Embryonic facial prominence (tissue), 1 donor: ENCODE results near the gene ACTL8.

ENCODE experiments used
- DNase-seq: peaks from one replicate; pipeline ENCODE4 v3.0.0-alpha.2; 2016; ENCODE audit errors: extremely low spot score

ACTL8 gene

GRCh38 chr1:17845583-17845982 is 90.5 kb downstream of the ACTL8 start:
- no peak for DNase-seq

GRCh38 chr1:17846341-17846740 is 91.2 kb downstream of the ACTL8 start:
- no peak for DNase-seq

GRCh38 chr1:17847111-17847510 is 92.0 kb downstream of the ACTL8 start:
- no peak for DNase-seq

GRCh38 chr1:17849216-17849615 is 94.1 kb downstream of the ACTL8 start:
- no peak for DNase-seq

- DNase-seq: no peak
These were observed 95.9 kb downstream of the ACTL8 start for GRCh38 chr1:17851056-17851455.

GRCh38 chr1:17852383-17852782 is 97.2 kb downstream of the ACTL8 start:
- no peak for DNase-seq

- DNase-seq: no peak
These were observed 98.3 kb downstream of the ACTL8 start for GRCh38 chr1:17853241-17853935.

- DNase-seq: no peak
These were observed 101.5 kb downstream of the ACTL8 start for GRCh38 chr1:17856496-17857108.

GRCh38 chr1:17857109-17857499 is 102.0 kb downstream of the ACTL8 start:
- DNase-seq: no peak

GRCh38 chr1:17857996-17858395 is 102.9 kb downstream of the ACTL8 start:
- DNase-seq: no peak

- no peak for DNase-seq
These were observed 105.7 kb downstream of the ACTL8 start for GRCh38 chr1:17860812-17861211.

GRCh38 chr1:17861685-17862084 is 106.6 kb downstream of the ACTL8 start:
- DNase-seq: no peak

GRCh38 chr1:17862121-17862520 is 107.0 kb downstream of the ACTL8 start:
- DNase-seq: no peak

- no peak for DNase-seq
These were observed 111.0 kb downstream of the ACTL8 start for GRCh38 chr1:17865912-17866739.

- no peak for DNase-seq
These were observed 111.6 kb downstream of the ACTL8 start for GRCh38 chr1:17866740-17867029.

GRCh38 chr1:17867470-17867869 is 112.3 kb downstream of the ACTL8 start:
- DNase-seq: no peak

GRCh38 chr1:17869815-17870214 is 114.7 kb downstream of the ACTL8 start:
- no peak for DNase-seq

GRCh38 chr1:17870679-17871078 is 115.5 kb downstream of the ACTL8 start:
- DNase-seq: no peak

GRCh38 chr1:17873007-17873675 is 118.0 kb downstream of the ACTL8 start:
- DNase-seq: no peak

GRCh38 chr1:17874231-17874630 is 119.1 kb downstream of the ACTL8 start:
- DNase-seq: no peak

GRCh38 chr1:17874710-17875109 is 119.6 kb downstream of the ACTL8 start:
- no peak for DNase-seq

GRCh38 chr1:17875171-17875881 is 120.2 kb downstream of the ACTL8 start:
- no peak for DNase-seq
